GOT3 (cell line): ENCODE results near the gene FAIM2.

Experiments
- DNase-seq: peaks from one replicate; lab custom pipeline; 2025; ENCODE audit warnings: mixed read lengths; lab: John Stamatoyannopoulos, UW

The FAIM2 gene

GRCh38 chr12:49917788-49918173, 14.1 kb upstream of the FAIM2 start:
- DNase-seq: no peak

DNA sequence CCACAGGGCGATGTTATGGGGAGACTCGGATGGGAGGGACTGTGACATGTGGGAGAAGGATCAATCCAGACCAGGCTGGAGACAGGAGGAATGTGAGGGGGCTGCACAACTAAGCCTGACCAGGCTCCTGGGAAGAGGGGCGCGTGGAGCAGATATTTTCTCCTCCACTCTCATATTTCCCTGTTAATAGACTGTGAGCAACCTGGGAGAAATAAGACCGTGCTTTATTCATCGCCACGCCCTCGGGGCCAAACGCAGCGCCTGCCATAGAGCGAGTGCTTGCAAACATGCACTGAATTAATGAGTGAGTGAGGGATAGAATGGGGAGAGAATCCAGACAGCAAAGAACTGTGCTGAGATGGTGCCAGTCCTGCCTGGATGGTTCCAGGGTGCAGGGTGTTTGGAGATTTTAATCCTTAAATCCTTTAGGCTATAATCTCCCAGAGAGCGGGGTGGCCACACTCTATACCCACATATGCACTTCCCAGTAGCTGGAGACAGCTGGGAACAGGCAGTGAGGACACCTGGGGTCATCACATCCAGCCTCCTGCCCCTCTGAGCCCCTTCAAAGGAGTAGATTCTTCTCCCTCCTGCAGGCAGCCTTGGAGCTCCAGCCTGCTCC, 13.6 kb upstream of the FAIM2 start:
- DNase-seq: no peak

GRCh38 chr12:49916129-49916919, 12.6 kb upstream of the FAIM2 start:
- DNase-seq: no peak

- no peak for DNase-seq
Observed at GRCh38 chr12:49912345-49913255, 8.9 kb upstream of the FAIM2 start.

DNA sequence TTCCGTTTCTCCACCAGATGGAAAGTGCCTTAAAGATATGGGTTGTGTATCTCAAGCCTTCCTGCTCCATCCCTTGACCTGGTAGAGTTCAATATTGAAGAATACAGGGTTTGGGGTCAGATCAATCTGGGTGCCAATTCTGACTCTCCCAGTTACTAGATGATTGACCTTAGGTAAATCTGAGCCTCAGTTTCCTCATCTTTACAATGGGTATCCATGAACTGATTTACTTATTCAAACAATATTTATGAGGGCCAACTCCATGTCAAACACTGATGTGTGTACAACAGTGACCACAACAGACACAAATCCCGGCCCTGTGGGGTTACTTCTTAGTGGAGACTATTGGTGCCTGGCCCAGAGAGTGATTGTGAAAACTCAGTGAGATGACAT, 7.5 kb upstream of the FAIM2 start:
- no peak for DNase-seq

- no peak for DNase-seq
Observed at GRCh38 chr12:49910331-49911212, 6.9 kb upstream of the FAIM2 start.

DNA sequence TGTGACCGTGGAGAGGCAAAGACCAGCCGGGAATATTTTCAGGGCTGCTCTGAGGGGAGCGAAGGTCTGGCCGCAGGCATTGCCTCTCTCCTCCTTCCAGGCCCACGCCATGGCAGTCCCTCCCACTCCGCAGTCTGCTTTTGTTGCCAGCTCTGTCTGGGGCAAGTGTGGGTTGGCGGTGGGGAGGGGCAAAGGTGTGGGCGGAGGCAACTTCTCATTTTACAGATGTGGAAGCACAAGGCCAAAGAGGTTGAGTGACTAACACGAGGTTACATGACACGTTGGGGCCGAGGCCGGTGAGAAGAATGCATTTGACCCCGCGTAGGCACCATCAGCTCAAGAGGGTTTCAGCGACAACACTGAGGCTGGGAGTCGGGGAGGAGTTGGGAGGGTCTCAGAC, 6.1 kb upstream of the FAIM2 start:
- DNase-seq: no peak

DNA sequence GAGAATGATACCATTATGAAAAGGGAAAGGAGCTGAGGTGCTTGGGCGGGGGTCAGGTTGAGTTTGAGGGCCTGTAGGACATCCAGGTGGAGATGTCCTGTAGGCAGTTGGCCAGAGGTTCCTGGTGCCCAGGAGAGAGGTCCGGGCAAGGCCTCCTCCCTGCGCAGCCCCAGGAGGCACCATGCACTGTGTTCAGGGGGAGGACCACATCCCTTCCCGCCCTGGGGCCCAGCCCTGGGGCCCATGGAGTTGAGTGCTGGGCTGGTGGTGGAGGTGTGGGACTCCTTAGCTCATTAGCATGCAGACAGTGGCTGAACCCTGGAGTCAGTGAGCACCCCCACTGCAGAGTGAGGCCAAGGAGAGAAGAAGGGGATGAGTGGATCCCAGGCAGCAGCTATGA, 5.7 kb upstream of the FAIM2 start:
- DNase-seq: no peak

DNA sequence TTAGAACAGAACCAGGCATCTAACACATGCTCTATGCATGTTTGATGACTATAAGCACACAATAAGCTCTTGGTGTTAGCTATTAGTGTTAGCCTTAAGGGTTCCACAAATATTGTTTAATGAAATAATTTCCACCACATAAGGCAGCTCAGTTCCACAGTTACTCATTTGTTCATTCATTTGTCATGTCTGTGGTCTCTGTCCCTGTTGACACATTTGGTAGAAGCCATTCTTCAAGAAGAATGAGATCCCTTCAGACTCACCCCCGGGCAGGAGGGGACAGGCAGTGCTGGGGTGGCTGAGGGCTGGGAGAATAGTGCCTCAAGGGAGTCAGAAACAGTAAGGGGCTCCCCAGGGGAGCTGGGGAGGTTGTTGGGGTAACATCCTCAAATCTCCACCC, 3.7 kb upstream of the FAIM2 start:
- no peak for DNase-seq

- no peak for DNase-seq
Observed at GRCh38 chr12:49905718-49906314, 2.1 kb upstream of the FAIM2 start.

DNA sequence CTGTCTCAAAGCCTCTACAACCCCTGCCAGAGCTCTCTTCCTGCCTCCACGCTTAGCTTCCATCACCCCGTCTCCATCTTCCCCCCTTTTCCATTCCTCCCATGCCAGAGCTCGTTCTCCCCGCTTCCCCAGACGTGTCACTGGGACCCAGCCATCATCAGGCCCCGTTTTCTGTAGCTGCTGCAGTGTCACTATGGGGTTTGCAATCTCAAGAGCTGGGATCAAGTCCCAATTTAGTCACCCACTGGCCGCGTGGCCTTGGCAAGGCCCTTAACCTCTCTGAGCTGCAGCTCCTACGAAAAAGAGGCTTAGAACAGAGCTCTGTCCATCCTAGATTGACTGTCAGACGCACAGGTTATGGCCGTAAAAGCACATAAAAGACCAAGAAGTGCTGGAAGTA, 901 bp upstream of the FAIM2 start:
- no peak for DNase-seq

DNA sequence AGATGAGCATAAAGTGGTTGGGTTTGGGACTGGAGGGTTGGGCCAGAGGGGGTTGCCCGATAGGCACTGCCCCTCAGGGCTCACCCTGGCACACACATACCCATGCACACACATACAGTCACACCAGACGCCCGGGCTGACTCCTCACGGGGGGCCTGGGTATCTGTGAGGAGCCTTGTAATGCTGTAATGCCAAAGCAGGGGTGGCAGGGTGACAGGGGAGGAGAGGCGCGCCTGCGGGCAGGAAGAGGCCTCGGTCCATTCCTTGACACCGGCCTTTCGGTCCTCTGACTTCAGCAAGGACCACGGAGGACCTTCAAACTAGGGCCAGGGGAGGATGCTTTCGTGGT, 375 bp downstream of the FAIM2 start:
- DNase-seq: no peak

- no peak for DNase-seq
Observed at GRCh38 chr12:49902399-49903350, 1.0 kb downstream of the FAIM2 start.

DNA sequence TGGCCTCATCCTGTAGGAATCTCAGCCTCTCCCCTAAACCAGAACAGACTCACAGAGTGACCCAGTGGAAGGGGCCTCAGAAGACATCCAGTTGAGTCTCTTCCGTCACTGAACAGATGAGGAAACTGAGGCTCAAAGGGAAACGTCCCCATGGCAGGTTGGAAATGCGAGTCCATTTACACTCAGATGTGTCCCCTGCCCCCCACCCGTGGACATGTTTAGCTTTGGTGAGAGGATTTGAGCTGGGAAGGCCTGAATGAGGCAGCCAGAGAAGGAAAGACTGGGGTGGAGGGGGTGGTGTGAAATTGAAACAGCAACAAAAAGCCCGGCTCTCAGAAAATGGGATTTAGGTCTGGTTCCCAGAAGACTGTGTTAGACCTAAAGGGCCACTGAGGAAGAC, 1.7 kb downstream of the FAIM2 start:
- DNase-seq: no peak

- no peak for DNase-seq
Observed at GRCh38 chr12:49901026-49901425, 2.7 kb downstream of the FAIM2 start.

DNA sequence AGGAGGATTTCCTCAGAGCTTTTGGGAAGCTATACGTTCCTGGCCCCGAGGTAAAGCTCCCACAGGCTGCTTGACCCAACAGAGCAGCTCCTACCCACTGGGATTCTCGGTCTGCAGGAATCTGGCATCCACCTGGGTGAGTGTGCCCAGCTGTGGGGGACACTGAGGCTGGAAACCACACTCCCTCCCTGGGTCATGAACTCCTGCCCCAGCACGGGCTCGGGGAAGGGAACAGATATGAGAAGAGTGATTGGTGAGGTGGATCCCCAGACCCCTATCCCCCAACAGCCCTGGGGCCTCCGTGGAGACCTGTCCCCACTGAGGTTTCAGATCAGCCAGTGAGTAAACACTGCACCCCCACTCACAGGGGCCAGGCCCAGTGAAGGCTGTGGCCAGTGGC, 3.3 kb downstream of the FAIM2 start:
- no peak for DNase-seq

- DNase-seq: no peak
Observed at GRCh38 chr12:49899921-49900320, 3.8 kb downstream of the FAIM2 start.

DNA sequence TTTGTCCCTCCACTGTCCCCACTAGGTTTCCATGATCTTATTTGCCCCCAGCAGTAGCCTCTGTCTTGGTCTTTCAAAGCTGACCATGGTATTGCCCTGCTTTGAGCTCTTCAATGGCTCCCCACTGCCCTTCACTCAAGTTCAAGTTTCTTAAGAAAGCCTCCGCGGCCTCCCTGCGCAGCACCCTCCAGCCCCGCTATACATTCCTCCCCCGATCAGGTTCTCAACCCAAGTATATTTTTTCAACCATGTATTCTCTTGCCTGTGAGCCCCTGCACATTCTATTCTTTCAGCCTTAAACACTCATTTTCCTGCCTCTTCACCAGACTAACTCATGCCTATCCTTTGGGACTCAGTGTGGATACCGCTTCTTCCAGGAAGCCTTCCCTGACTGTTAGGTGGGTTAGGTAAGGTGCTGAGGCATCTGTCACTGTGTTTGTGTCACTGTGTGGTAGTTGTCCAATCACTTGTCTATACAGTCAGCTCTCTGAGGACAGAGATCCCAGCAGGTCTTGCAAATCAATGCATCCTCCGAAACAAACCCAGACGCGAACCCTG, 4.3 kb downstream of the FAIM2 start:
- no peak for DNase-seq

- DNase-seq: no peak
Observed at GRCh38 chr12:49897276-49897675, 6.4 kb downstream of the FAIM2 start.

DNA sequence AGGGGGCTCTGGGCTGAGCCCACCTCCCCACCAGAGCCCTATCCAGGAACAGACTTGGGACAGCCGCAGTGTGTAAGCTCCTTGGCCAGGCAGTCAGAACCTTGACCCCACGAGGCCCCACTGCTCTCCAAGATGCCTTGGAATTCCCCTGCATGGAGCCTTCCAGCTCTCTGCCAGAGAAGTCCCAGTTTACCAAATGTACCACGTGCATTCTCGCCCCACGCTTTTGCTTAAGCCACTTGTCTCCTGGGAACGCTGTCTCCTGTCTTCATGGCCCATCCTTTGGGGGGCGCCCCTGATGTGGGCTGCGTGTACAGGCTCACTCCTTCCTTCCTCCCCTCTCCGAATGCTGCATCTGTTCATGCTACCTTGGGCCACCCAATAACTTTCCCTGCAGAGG, 7.9 kb downstream of the FAIM2 start:
- DNase-seq: no peak
